ENCODE measurements around the gene ACTN1. TPM values are rescaled to one million over a fixed set of nuclear protein-coding genes. Genes with fewer than 3 reads are reported as not detected.

ACTN1 gene
- total RNA-seq, 4 donors from 2014 or later: 958 to 2,110 (median 1,439) TPM

DNA sequence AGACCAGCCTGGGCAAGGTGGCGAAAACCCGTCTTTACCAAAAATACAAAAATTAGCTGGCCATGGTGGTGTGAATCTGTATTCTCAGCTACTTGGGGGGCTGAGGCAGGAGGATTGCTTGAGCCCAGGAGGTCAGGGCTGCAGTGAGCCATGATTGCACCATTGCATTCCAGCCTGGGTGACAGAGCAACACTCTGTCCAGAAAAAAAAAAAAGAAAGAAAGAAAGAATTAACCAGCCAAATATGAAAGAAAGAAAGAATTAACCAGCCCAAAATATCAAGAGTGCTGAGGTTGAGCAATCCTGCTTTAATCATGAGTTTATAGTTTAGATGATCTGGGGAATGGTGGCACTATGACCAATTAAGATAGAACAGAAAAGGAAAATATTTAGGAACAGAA, 3.5 kb upstream of the ACTN1 start:
- intact Hi-C loops (cut with DNase I): no loop called here

GRCh38 chr14:68981539-68981976, 2.5 kb upstream of the ACTN1 start:
- intact Hi-C loops (cut with DNase I): no loop called here
- Histone ChIP-seq H3K27me3 (no peaks in the 10 kb centered on the region), H3K4me1 (peaks cover 13 to 51% (median 47%) of the 10 kb centered on the region in 4 donors), H3K27ac (replicated peaks in 1 of 4) (peak overlapping the region; percentile 18 to 100 (median 62)), H3K36me3 (no peaks in the 10 kb centered on the region), H3K4me3 (no peak overlapping the region), H3K9me3 (no peaks in the 10 kb centered on the region)
- TF ChIP-seq EP300 (IDR thresholded peaks at IDR 0.05) (no peak), POLR2A (IDR thresholded peaks at IDR 0.05; ENCODE audit: low read depth) (no peak), POLR2AphosphoS5 (IDR thresholded peaks at IDR 0.05) (no peak)
- TF ChIP-seq, protein P1, sequence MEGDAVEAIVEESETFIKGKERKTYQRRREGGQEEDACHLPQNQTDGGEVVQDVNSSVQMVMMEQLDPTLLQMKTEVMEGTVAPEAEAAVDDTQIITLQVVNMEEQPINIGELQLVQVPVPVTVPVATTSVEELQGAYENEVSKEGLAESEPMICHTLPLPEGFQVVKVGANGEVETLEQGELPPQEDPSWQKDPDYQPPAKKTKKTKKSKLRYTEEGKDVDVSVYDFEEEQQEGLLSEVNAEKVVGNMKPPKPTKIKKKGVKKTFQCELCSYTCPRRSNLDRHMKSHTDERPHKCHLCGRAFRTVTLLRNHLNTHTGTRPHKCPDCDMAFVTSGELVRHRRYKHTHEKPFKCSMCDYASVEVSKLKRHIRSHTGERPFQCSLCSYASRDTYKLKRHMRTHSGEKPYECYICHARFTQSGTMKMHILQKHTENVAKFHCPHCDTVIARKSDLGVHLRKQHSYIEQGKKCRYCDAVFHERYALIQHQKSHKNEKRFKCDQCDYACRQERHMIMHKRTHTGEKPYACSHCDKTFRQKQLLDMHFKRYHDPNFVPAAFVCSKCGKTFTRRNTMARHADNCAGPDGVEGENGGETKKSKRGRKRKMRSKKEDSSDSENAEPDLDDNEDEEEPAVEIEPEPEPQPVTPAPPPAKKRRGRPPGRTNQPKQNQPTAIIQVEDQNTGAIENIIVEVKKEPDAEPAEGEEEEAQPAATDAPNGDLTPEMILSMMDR (IDR thresholded peaks at IDR 0.05): no peak
- no peak for DNase-seq (ENCODE audit: extremely low spot score)
- 49% methylated on average over 7 of the region's 7 CpGs for WGBS

More for the DNA sequence above, 3.5 kb upstream of the ACTN1 start:
- H3K9me3 ChIP-seq: no peaks in the 10 kb centered on the region
- H3K27me3 ChIP-seq: no peaks in the 10 kb centered on the region
- peaks cover 4 to 41% (median 39%) of the 10 kb centered on the region in 4 donors for H3K4me1 ChIP-seq
- TF ChIP-seq POLR2AphosphoS5 (IDR thresholded peaks at IDR 0.05): peak in 1 of 2 donors; percentile 21
- TF ChIP-seq, protein P1 (IDR thresholded peaks at IDR 0.05): no peak
- no peak for TF ChIP-seq POLR2A (IDR thresholded peaks at IDR 0.05; ENCODE audit: low read depth)
- 89% methylated on average over 2 of the region's 2 CpGs for WGBS
- no peaks in the 10 kb centered on the region for H3K36me3 ChIP-seq
- no peak overlapping the region for H3K4me3 ChIP-seq
- H3K27ac ChIP-seq (replicated peaks in 1 of 4): peak overlapping the region; percentile 32 to 100 (median 76)
- no peak for DNase-seq (ENCODE audit: extremely low spot score)

DNA sequence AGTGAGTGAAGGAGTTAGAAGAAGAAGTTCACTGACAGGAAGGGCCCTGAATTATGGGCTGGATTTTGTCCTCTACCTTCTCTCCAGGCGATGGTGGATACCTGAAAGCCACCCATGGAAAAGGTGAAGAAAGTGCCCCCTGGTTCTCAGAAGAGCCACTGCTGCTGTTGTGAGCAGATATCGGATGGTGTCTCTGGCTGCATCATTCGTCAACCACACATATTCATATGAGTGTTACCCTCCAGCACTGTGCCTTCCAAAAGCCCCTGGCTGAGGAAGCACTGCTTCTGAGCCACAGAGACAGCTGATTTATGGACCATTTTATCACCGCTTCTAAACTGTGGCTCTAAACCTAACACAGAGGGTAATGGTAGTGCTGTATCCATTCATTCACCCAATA, 2.0 kb upstream of the ACTN1 start:
- no peak for DNase-seq (ENCODE audit: extremely low spot score)
- Histone ChIP-seq H3K36me3 (no peaks in the 10 kb centered on the region), H3K27ac (replicated peaks in 1 of 4) (peak overlapping the region; percentile 18 to 100 (median 62)), H3K9me3 (no peaks in the 10 kb centered on the region), H3K4me1 (peaks cover 18 to 55% (median 51%) of the 10 kb centered on the region in 4 donors), H3K4me3 (no peak overlapping the region), H3K27me3 (no peaks in the 10 kb centered on the region)
- WGBS: 70% methylated on average over 4 of the region's 4 CpGs
- intact Hi-C loops (cut with DNase I): no loop called here
- TF ChIP-seq POLR2AphosphoS5 (IDR thresholded peaks at IDR 0.05) (no peak), EP300 (IDR thresholded peaks at IDR 0.05) (no peak), POLR2A (IDR thresholded peaks at IDR 0.05; ENCODE audit: low read depth) (no peak)
- TF ChIP-seq, protein P1 (IDR thresholded peaks at IDR 0.05): no peak

DNA sequence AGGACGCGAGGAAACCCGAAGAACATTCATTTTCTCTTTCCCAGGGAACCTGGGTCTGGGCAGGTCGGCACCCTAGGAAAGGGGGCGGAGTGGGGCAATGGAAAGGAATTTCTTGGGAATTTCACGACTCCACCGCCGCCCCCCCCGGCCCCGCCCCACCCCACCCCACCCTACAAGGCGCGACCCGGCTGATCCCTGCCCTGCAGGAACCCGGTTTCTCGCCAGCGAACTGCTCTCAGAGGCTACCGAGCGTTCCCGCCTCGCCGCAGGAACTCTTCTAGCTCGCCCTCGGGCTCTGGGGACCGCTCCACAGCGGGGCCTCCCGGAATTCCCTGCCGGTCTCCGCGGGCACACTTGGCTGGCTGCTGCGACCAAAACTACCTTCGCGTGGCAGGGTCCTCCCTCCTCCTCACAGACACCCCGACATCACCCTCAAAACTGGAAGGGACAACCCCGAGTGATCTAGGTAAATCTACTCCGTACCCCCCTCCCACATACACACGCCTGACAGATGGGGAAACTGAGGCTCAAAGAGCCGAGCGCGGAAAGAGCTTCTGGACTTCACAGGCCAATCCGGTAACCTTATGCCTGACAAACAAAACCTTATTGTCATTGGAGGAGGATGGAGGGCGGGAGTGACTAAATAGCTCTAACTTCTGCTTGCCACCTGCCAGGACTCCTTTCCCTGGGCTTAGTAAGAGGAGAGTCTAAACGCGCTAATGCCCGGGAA, 785 bp upstream of the ACTN1 start:
- Histone ChIP-seq H3K27ac (replicated peaks in 1 of 4) (peak overlapping the region; percentile 97 to 100 (median 98)), H3K9me3 (no peaks in the 10 kb centered on the region), H3K36me3 (peaks cover 0 to 4% (median 2%) of the 10 kb centered on the region in 4 donors), H3K27me3 (no peaks in the 10 kb centered on the region), H3K4me3 (peak overlapping the region; percentile 71 to 79 (median 77)), H3K4me1 (peaks cover 30 to 68% (median 64%) of the 10 kb centered on the region in 4 donors)
- WGBS: 21% methylated on average over 15 of the region's 44 CpGs
- intact Hi-C loops (cut with DNase I): loop anchor here (2.0 to 10.0 kb wide), 4 partner anchors 38 to 112 kb away; no protein-coding TSS in a partner anchor
- no peak for DNase-seq (ENCODE audit: extremely low spot score)
- TF ChIP-seq POLR2A (IDR thresholded peaks at IDR 0.05; ENCODE audit: low read depth) (no peak), POLR2AphosphoS5 (IDR thresholded peaks at IDR 0.05) (peak in 1 of 2 donors; percentile 18)

DNA sequence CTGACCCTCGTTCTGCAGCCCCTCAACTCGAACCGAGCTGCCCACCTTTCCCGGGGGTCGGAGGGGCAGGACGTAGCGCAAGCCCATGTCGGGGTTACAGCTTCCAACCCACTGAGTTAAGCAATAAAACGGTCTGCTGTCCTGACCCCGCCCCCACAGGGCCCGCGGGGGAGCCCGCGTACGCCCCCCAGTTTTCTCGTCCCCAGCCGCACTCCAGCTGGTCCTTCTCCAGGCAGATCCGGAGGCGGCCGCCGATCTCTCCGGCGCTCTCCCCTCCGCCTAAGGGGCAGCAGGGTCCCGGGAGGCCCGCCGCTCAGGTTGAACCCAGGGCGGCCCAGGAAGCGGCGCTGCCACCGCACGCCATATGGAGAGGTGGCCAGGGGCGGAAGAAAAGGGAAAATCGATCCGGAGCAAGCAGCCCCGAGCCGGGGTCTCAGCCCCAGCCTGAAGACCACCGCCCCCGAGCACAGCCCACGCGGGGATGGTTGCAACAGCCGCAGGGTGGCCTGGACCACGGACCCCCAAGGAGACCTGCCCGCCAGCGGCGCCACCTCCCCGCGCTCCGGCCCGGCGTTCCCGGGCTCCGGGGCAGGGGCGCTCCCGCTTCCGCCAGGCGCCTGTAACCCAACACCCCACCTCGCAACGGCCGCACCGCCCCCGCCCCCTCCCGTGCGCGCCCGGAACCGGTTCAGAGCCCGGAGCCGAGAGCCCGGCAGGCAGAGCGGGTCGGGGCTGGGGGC, 760 bp downstream of the ACTN1 start:
- no peak for TF ChIP-seq EP300 (IDR thresholded peaks at IDR 0.05)
- TF ChIP-seq, protein P1 (IDR thresholded peaks at IDR 0.05): no peak
- TF ChIP-seq POLR2A (IDR thresholded peaks at IDR 0.05; ENCODE audit: low read depth): peak; percentile 0
- peak in 1 of 2 donors; percentile 20 for TF ChIP-seq POLR2AphosphoS5 (IDR thresholded peaks at IDR 0.05)
- Histone ChIP-seq H3K4me3 (peak overlapping the region; percentile 71 to 79 (median 77)), H3K27ac (replicated peaks in 1 of 4) (peak overlapping the region; percentile 97 to 100 (median 98)), H3K36me3 (peaks cover 0 to 17% (median 15%) of the 10 kb centered on the region in 4 donors), H3K27me3 (no peaks in the 10 kb centered on the region), H3K9me3 (no peaks in the 10 kb centered on the region), H3K4me1 (peaks cover 42 to 81% (median 77%) of the 10 kb centered on the region in 4 donors)
- WGBS: 2% methylated on average over 9 of the region's 72 CpGs
- DNase-seq (ENCODE audit: extremely low spot score): no peak
- intact Hi-C loops (cut with DNase I): loop anchor here (2.0 to 10.0 kb wide), 4 partner anchors 36 to 114 kb away; no protein-coding TSS in a partner anchor

Measured in esophagus muscularis mucosa (tissue), 4 donors.